Measurements from ENCODE around the gene DNM2. TPM values are rescaled to one million over a fixed set of nuclear protein-coding genes. Genes with fewer than 3 reads are reported as not detected.
"Not testable (repeated sequence)": the region's sequence is repeated elsewhere in the genome, so short reads cannot be mapped to it uniquely, and the experiment has no call there.

The DNM2 gene
- total RNA-seq, 1 donor from 2014 or later: 184 TPM

GRCh38 chr19:10852941-10853340, 135.1 kb downstream of the DNM2 start:
- peaks cover 7% of the 10 kb centered on the region for H3K27me3 Mint-ChIP-seq (ENCODE audit: unreplicated experiment)
- TF ChIP-seq, protein P1, sequence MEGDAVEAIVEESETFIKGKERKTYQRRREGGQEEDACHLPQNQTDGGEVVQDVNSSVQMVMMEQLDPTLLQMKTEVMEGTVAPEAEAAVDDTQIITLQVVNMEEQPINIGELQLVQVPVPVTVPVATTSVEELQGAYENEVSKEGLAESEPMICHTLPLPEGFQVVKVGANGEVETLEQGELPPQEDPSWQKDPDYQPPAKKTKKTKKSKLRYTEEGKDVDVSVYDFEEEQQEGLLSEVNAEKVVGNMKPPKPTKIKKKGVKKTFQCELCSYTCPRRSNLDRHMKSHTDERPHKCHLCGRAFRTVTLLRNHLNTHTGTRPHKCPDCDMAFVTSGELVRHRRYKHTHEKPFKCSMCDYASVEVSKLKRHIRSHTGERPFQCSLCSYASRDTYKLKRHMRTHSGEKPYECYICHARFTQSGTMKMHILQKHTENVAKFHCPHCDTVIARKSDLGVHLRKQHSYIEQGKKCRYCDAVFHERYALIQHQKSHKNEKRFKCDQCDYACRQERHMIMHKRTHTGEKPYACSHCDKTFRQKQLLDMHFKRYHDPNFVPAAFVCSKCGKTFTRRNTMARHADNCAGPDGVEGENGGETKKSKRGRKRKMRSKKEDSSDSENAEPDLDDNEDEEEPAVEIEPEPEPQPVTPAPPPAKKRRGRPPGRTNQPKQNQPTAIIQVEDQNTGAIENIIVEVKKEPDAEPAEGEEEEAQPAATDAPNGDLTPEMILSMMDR (IDR thresholded peaks at IDR 0.05; ENCODE audit: unreplicated experiment): no peak
- no peak for DNase-seq (ENCODE audit: low spot score)
- H3K27ac Mint-ChIP-seq (ENCODE audit: unreplicated experiment): no peak overlapping the region
- no peaks in the 10 kb centered on the region for H3K9me3 Mint-ChIP-seq (ENCODE audit: unreplicated experiment)
- no peak overlapping the region for H3K4me3 Mint-ChIP-seq (ENCODE audit: unreplicated experiment)
- no peaks in the 10 kb centered on the region for H3K4me1 Mint-ChIP-seq (ENCODE audit: unreplicated experiment)
- H3K36me3 Mint-ChIP-seq (ENCODE audit: low read depth, unreplicated experiment): peaks cover 5% of the 10 kb centered on the region

GRCh38 chr19:10854350-10855089, 136.6 kb downstream of the DNM2 start:
- no peak overlapping the region for H3K27ac Mint-ChIP-seq (ENCODE audit: unreplicated experiment)

DNA sequence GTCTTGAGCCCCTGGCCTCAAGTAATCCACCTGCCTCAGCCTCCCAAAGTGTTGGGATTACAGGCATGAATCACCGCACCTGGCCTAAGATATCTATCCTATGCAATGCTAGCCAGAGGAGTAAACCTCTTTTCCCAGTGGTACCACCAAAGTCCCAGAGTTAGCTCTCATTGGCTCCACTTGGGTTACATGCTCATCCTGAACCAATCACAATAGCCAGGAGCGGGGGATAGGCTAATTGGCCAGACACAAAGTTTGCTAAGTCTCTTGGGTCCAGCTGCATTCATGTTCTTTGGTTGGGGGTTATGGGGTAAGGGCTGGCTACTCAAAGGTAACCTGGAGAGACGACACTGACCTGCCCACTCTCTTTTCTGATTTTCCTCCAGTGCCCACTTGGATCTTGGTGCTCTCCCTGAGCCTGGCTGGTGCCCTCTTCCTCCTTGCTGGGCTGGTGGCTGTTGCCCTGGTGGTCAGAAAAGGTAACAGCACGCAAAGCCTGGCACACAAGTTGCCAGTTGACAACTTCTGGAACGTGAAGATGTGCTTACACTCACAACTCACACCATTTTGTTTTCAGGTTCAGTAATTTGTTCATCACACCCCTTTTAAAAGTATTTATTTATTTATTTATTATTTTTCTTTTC, 138.1 kb downstream of the DNM2 start:
- no peak overlapping the region for H3K4me3 Mint-ChIP-seq (ENCODE audit: unreplicated experiment)
- TF ChIP-seq, protein P1 (IDR thresholded peaks at IDR 0.05; ENCODE audit: unreplicated experiment): peak; percentile 81
- no peak overlapping the region for H3K27ac Mint-ChIP-seq (ENCODE audit: unreplicated experiment)
- peaks cover 3% of the 10 kb centered on the region for H3K27me3 Mint-ChIP-seq (ENCODE audit: unreplicated experiment)
- H3K4me1 Mint-ChIP-seq (ENCODE audit: unreplicated experiment): no peaks in the 10 kb centered on the region
- H3K36me3 Mint-ChIP-seq (ENCODE audit: low read depth, unreplicated experiment): no peaks in the 10 kb centered on the region
- no peaks in the 10 kb centered on the region for H3K9me3 Mint-ChIP-seq (ENCODE audit: unreplicated experiment)
- DNase-seq (ENCODE audit: low spot score): peak; percentile 37

More at GRCh38 chr19:10854350-10855089, 136.6 kb downstream of the DNM2 start:
- no peak for DNase-seq (ENCODE audit: low spot score)
- Mint-ChIP-seq H3K4me1 (ENCODE audit: unreplicated experiment) (no peaks in the 10 kb centered on the region), H3K36me3 (ENCODE audit: low read depth, unreplicated experiment) (peaks cover 5% of the 10 kb centered on the region), H3K9me3 (ENCODE audit: unreplicated experiment) (no peaks in the 10 kb centered on the region), H3K27me3 (ENCODE audit: unreplicated experiment) (peaks cover 7% of the 10 kb centered on the region), H3K4me3 (ENCODE audit: unreplicated experiment) (no peak overlapping the region)
- TF ChIP-seq, protein P1 (IDR thresholded peaks at IDR 0.05; ENCODE audit: unreplicated experiment): no peak

GRCh38 chr19:10856899-10857298, 139.0 kb downstream of the DNM2 start:
- H3K9me3 Mint-ChIP-seq (ENCODE audit: unreplicated experiment); H3K4me3 Mint-ChIP-seq (ENCODE audit: unreplicated experiment); H3K27me3 Mint-ChIP-seq (ENCODE audit: unreplicated experiment); H3K4me1 Mint-ChIP-seq (ENCODE audit: unreplicated experiment); H3K36me3 Mint-ChIP-seq (ENCODE audit: low read depth, unreplicated experiment); H3K27ac Mint-ChIP-seq (ENCODE audit: unreplicated experiment); DNase-seq (ENCODE audit: low spot score): not testable (repeated sequence)

DNA sequence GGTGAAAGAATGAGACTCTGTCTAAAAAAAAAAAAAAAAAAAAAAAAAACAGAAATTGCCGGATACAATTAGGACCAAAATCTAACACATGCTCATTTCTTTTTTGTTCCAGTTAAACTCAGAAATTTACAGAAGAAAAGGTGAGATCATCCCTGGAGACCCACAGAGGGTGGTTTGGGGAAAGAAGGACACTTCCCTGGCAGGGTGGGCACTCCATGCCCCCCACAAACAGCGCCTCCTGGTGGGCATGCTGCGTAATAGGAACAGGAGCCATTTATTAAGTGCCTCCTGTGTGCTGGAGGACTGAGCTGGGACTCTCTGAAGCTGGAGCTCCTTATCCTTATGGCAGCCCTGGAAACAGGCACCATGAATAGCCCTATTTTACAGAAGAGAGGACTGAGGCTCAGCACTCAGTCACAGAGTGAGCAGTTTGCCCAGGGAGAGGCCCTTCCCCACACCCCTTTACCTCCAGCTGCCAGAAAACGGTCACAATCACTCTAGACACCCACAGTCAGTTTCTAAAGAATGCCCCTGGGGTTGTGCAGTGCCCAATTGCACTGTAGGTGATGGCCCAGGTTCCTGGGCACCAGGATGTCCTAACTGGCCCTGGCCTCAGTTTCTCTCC, 140.4 kb downstream of the DNM2 start:
- H3K27me3 Mint-ChIP-seq (ENCODE audit: unreplicated experiment): peaks cover 4% of the 10 kb centered on the region
- H3K4me1 Mint-ChIP-seq (ENCODE audit: unreplicated experiment): no peaks in the 10 kb centered on the region
- H3K4me3 Mint-ChIP-seq (ENCODE audit: unreplicated experiment): no peak overlapping the region
- peak; percentile 60 for DNase-seq (ENCODE audit: low spot score)
- TF ChIP-seq, protein P1 (IDR thresholded peaks at IDR 0.05; ENCODE audit: unreplicated experiment): peak; percentile 89
- H3K27ac Mint-ChIP-seq (ENCODE audit: unreplicated experiment): no peak overlapping the region
- H3K36me3 Mint-ChIP-seq (ENCODE audit: low read depth, unreplicated experiment): no peaks in the 10 kb centered on the region
- H3K9me3 Mint-ChIP-seq (ENCODE audit: unreplicated experiment): no peaks in the 10 kb centered on the region
